Right lobe of liver (tissue), 6 donors: ENCODE results near the gene C1QTNF3. TPM values are rescaled to one million over a fixed set of nuclear protein-coding genes. Genes with fewer than 3 reads are reported as not detected.
"Not testable (repeated sequence)": the region's sequence is repeated elsewhere in the genome, so short reads cannot be mapped to it uniquely, and the experiment has no call there.

ENCODE experiments used
- ATAC-seq, 4 donors: fragments of 200-7000 bp; cut with Tn5 transposase; one replicate each; pipeline ENCODE4 v1.9.1; 2020; ENCODE audit warnings: mild to moderate bottlenecking in 4 of 4, moderate library complexity in 4 of 4
- DNase-seq, 3 donors: peaks; one replicate each; pipeline ENCODE4 v3.0.0-alpha.2; 2020
- H3K27ac ChIP-seq, 3 donors: fragments of 200-600 bp; one replicate each; pipeline ENCODE4 v1.8.0; 2022
- H3K27me3 ChIP-seq, 2 donors: fragments of 200-600 bp; one replicate each; pipeline ENCODE4 v1.8.0; 2022
- H3K36me3 ChIP-seq, 4 donors: fragments of 200-600 bp; sonication (generic) in 1 of 4; one replicate each; pipeline versions ENCODE4 v1.5.1 to v1.8.0; 2017 to 2022; ENCODE audit warnings: control low read depth in 1 of 4
- H3K4me1 ChIP-seq, 4 donors: fragments of 200-600 bp; sonication (generic) in 1 of 4; one replicate each; pipeline versions ENCODE4 v1.5.1 to v1.8.0; 2017 to 2022; ENCODE audit warnings: control low read depth in 1 of 4
- H3K4me3 ChIP-seq, 3 donors: fragments of 200-600 bp; one replicate each; pipeline ENCODE4 v1.8.0; 2022
- H3K9me3 ChIP-seq, 4 donors: fragments of 200-600 bp; sonication (generic) in 1 of 4; one replicate each; pipeline versions ENCODE4 v1.5.1 to v1.8.0; 2017 to 2022; ENCODE audit warnings: control low read depth in 1 of 4
- CTCF ChIP-seq, 4 donors: fragments of 200-600 bp in 3 of 4; fragments of 450-650 bp in 1 of 4; IDR thresholded peaks; one replicate each; pipeline versions ENCODE4 v1.5.1 to v1.8.0; 2016 to 2022; ENCODE audit warnings: antibody characterized with exemption in 4 of 4, mild to moderate bottlenecking in 2 of 4
- POLR2A ChIP-seq: fragments of 450-650 bp; IDR thresholded peaks from one replicate; pipeline ENCODE4 v1.6.1; 2017; ENCODE audit warnings: antibody characterized with exemption, mild to moderate bottlenecking
- WGBS: methylation state at CpG from one replicate; pipeline ENCODE4 v1.1.6; 2018; ENCODE audit warnings: low coverage, low lambda C conversion rate; ENCODE audit not compliant: insufficient coverage; ENCODE audit errors: missing lambda C conversion rate; 5-methylcytosine and 5-hydroxymethylcytosine counted together
- intact Hi-C, 2 donors: fragments of 100-400 bp; cut with DNase I; formaldehyde crosslinking; loops; one replicate each; pipeline versions ENCODE4 v1.11.2 to v1.14.1; 2022
- total RNA-seq, 6 experiments: library from RNA; depleted of rRNA in 2 of 6; stranded (reverse); fragments of >200 nt in 2 of 6; fragmentation: NEBNext Ultra II Directional in 3 of 6; extraction: Animal tissue kit (Norgen Biotek cat#: 25700) in 3 of 6; gene quantifications; one replicate each; pipeline versions ENCODE4 v1.1.0 to v1.2.4, GENCODE V29; 2016 to 2023
- donor health status: DM: no; HTN: yes; CAD: no.
- donor health status: DM: no; HTN: no; CAD: no.
- donor health status: DM: no; HTN: no; CAD: no.
- donor health status: DM: no; HTN: yes; CAD: no.
- donor health status: DM: no; HTN: yes; CAD: no.

The C1QTNF3 gene
- total RNA-seq, 6 experiments from 2014 or later = 1.5 to 7.7 (median 3.1) TPM

- H3K27me3 ChIP-seq = no peaks in the 10 kb centered on the region
- peak overlapping the region; percentile 25 to 67 (median 45) for H3K27ac ChIP-seq
- peaks cover 0 to 39% (median 17%) of the 10 kb centered on the region in 4 donors for H3K4me1 ChIP-seq
- TF ChIP-seq CTCF (IDR thresholded peaks at IDR 0.05) (no peak), POLR2A (no peak)
- H3K9me3 ChIP-seq = no peaks in the 10 kb centered on the region
- H3K36me3 ChIP-seq = no peaks in the 10 kb centered on the region
- no peak overlapping the region for H3K4me3 ChIP-seq
- DNase-seq = no peak
- intact Hi-C loops = no loop called here
- peak; percentile 80 to 85 (median 80) for ATAC-seq
- WGBS = 75% methylated on average over 4 of the region's 4 CpGs
Measured at GRCh38 chr5:34034534-34035327, 8.3 kb downstream of the C1QTNF3 start.

GRCh38 chr5:34031966-34032365, 11.0 kb downstream of the C1QTNF3 start:
- no peak for ATAC-seq
- Histone ChIP-seq H3K4me3 (no peak overlapping the region), H3K36me3 (no peaks in the 10 kb centered on the region), H3K27ac (peak overlapping the region in 1 of 3 donors; percentile 42), H3K9me3 (no peaks in the 10 kb centered on the region), H3K4me1 (peaks cover 0 to 37% (median 15%) of the 10 kb centered on the region in 4 donors), H3K27me3 (no peaks in the 10 kb centered on the region)
- intact Hi-C loops = no loop called here
- WGBS = 77% methylated on average over 3 of the region's 3 CpGs
- TF ChIP-seq POLR2A = no peak
- no peak for DNase-seq

GRCh38 chr5:34031117-34031516, 11.9 kb downstream of the C1QTNF3 start:
- Histone ChIP-seq H3K9me3 (no peaks in the 10 kb centered on the region), H3K36me3 (no peaks in the 10 kb centered on the region), H3K4me3 (no peak overlapping the region), H3K27ac (peak overlapping the region in 2 of 3 donors; percentile 7 to 42), H3K27me3 (no peaks in the 10 kb centered on the region), H3K4me1 (peaks cover 0 to 42% (median 18%) of the 10 kb centered on the region in 4 donors)
- intact Hi-C loops = no loop called here
- no peak for ATAC-seq
- DNase-seq = no peak
- WGBS = 71% methylated on average over 2 of the region's 2 CpGs
- TF ChIP-seq POLR2A (no peak), CTCF (IDR thresholded peaks at IDR 0.05) (no peak)

GRCh38 chr5:34030585-34030984, 12.4 kb downstream of the C1QTNF3 start:
- not testable (repeated sequence) for DNase-seq

GRCh38 chr5:34030048-34030447, 13.0 kb downstream of the C1QTNF3 start:
- H3K4me3 ChIP-seq = no peak overlapping the region
- no peaks in the 10 kb centered on the region for H3K9me3 ChIP-seq
- 36% methylated on average over 1 of the region's 1 CpG for whole genome bisulfite sequencing
- H3K27ac ChIP-seq = peak overlapping the region in 1 of 3 donors; percentile 42
- DNase-seq = no peak
- H3K36me3 ChIP-seq = no peaks in the 10 kb centered on the region
- no peak for TF ChIP-seq POLR2A
- no peak for TF ChIP-seq CTCF (IDR thresholded peaks at IDR 0.05)
- H3K27me3 ChIP-seq = no peaks in the 10 kb centered on the region
- ATAC-seq = peak in 3 of 4 donors; percentile 10 to 38 (median 10)
- H3K4me1 ChIP-seq = peaks cover 0 to 43% (median 20%) of the 10 kb centered on the region in 4 donors
- intact Hi-C loops = no loop called here

More at GRCh38 chr5:34030585-34030984, 12.4 kb downstream of the C1QTNF3 start:
- Histone ChIP-seq H3K4me1 (peaks cover 0 to 45% (median 20%) of the 10 kb centered on the region in 4 donors), H3K27ac (peak overlapping the region in 1 of 3 donors; percentile 42)
- WGBS = 94% methylated on average over 2 of the region's 2 CpGs
- H3K36me3 ChIP-seq, ATAC-seq, H3K9me3 ChIP-seq, H3K4me3 ChIP-seq, H3K27me3 ChIP-seq, intact Hi-C loops: not testable (repeated sequence)
